DMS53 (cell line): ENCODE measurements around the gene MED16.
"Not testable (repeated sequence)": the region's sequence is repeated elsewhere in the genome, so short reads cannot be mapped to it uniquely, and the experiment has no call there.

Experiments used
- DNase-seq: peaks from one replicate; lab custom pipeline; 2025; lab: John Stamatoyannopoulos, UW

MED16 gene

DNA sequence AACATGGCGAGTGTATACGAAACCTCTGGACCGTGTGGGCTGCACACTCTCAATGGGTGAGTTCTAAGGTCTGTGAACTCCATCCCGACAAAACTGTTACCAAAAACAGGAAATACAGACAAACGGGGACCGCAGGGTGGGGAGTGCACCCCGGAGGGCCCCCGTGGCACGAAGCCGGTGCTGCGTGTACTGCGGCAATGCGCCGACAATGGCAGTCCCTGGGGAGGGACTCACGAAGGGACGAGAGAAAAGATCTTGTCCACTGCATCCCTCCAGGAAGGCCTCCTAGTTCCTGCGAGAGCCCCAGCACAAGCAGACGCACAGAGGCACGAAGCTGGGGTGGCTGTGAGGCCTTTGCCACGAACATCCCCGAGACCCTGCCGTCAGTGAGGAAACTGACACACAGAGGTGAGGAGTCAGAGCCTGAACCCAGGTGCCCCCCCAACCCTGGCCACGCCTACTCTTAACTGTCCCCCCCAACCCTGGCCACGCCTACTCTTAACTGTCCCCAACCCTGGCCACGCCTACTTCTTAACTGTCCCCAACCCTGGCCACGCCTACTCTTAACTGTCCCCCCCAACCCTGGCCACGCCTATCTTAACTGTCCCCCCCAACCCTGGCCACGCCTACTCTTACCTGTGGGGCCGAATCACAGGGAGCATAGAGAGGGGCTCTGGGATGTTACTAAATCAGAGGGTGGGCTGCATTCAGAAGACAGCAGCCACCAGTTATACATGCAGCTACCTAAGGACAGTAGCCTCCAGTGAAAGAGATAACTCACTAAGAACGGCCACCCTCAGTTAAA is 4.2 kb downstream of the MED16 start:
- no peak for DNase-seq

GRCh38 chr19:887599-887998 is 5.4 kb downstream of the MED16 start:
- DNase-seq, result no peak

DNA sequence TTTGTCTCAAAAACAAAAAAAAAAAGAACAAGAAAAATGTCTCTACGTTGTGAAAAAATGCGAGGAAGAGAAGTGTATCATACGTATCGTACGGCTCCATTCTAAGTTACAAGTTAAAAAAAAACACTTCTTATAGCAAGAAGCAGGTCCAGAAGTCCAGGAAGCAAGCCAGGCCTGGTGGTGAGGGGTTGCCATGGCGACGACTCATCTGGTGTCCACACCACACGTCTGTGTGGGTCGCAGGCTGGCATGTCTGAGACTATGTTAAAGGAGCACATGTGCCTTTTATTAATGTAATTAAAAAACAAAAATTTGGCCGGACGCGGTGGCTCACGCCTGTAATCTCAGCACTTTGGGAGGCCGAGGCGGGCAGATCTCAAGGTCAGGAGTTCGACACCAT is 5.9 kb downstream of the MED16 start:
- DNase-seq, result peak; percentile 49

GRCh38 chr19:885536-886224 is 7.3 kb downstream of the MED16 start:
- no peak for DNase-seq

GRCh38 chr19:884420-885211 is 8.4 kb downstream of the MED16 start:
- DNase-seq, result no peak

GRCh38 chr19:883661-884211 is 9.3 kb downstream of the MED16 start:
- peak; percentile 95 for DNase-seq

- DNase-seq, result no peak
These were observed 10.0 kb downstream of the MED16 start for GRCh38 chr19:882871-883497.

DNA sequence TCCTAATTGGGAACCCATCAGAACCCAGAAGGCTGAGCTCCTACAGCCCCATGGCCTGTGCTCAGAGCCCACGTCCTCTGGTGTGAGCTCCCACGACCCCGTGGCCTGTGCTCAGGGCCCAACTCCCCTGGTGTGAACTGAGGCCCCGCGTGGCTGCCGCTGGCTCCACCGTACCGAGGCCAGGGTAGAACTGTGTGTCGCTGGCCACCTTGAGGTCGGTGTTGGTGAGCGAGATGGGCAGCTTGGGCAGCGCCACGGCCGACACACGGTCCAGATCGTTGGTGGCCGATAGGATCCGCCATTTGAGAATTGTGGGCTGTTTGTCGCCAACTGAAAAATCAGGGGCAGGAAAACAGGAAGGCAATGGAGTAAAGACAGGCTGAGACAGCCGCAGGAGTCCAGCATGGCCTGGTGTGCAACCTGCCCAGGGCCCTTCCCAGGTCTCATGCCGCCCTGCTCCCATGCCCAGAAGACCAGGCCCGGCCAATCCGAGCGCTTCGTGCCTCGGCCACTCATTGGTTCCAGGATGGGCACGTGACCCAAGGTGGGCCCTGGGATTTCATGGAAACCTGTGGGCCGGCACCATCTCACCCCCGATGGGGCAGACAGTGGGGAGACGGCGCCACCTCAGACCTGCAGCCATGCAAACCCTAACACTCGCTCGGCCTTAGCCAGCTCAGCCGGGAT is 11.5 kb downstream of the MED16 start:
- DNase-seq, result no peak

DNA sequence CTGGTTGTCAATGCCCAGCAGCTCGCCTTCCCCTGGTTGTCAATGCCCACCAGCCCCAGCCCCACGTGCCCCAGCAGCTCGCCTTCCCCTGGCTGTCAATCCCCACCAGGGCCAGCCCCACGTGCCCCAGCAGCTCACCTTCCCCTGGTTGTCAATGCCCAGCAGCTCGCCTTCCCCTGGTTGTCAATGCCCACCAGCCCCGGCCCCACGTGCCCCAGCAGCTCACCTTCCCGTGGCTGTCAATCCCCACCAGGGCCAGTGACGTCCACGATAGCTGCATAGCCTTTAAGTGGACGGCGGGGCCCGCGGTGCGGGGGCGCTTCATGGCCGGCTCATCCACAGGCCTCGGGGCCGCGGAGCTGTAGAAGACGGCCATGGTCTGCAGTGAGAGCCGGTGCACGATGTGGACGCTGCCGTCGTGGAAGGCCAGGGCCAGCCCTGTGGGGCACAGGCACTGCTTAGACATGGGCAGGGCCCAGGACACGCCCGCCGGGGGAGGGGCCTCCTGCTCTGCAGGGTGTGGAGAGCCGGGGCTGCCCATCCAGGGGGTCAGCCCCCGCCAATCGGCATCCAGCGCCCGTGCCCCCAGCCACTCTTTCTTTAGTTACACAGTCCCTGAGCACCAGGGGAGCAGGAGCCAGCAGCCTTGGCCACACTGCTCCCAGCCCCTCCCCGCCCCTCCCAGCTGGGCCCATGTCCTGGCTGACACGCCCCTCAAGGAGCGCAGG is 13.1 kb downstream of the MED16 start:
- no peak for DNase-seq

- not testable (repeated sequence) for DNase-seq
These were observed 14.0 kb downstream of the MED16 start for GRCh38 chr19:878751-879561.

DNA sequence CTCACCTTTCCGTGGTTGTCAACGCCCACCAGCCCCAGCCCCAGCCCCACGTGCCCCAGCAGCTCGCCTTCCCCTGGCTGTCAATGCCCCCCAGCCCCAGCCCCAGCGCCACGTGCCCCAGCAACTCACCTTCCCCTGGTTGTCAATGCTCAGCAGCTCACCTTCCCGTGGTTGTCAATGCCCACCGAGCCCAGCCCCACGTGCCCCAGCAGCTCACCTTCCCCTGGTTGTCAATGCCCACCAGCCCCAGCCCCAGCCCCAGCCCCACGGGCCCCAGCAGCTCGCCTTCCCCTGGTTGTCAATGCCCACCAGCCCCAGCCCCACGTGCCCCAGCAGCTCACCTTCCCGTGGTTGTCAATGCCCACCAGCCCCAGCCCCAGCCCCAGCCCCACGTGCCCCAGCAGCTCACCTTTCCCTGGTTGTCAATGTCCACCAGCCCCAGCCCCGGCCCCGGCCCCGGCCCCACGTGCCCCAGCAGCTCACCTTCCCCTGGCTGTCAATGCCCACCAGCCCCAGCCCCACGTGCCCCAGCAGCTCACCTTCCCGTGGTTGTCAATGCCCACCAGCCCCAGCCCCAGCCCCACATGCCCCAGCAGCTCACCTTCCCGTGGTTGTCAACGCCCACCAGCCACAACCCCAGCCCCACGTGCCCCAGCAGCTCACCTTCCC is 14.9 kb downstream of the MED16 start:
- DNase-seq, result not testable (repeated sequence)

- peak; percentile 56 for DNase-seq
These were observed 16.1 kb downstream of the MED16 start for GRCh38 chr19:876780-877314.

DNA sequence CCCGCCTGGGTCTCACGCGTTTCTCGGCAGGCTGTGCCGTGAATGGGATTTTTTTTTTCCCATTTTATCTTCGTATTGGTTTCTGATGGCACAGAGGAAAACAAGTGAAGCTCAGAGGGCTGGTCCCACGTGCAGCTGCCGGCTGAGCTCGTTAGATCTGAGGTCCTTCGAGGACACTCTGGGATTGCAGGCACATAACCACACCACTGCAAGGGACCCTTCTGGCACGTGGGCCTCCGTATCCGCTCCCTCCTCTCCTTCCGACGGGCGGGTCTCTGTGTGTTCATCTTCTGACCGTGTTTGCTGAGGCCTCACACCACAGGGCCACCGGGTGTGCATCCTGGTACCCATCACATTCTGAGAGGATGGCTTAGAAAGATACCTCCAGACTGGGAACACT is 16.9 kb downstream of the MED16 start:
- DNase-seq, result no peak

GRCh38 chr19:875265-875879 is 17.6 kb downstream of the MED16 start:
- no peak for DNase-seq

DNA sequence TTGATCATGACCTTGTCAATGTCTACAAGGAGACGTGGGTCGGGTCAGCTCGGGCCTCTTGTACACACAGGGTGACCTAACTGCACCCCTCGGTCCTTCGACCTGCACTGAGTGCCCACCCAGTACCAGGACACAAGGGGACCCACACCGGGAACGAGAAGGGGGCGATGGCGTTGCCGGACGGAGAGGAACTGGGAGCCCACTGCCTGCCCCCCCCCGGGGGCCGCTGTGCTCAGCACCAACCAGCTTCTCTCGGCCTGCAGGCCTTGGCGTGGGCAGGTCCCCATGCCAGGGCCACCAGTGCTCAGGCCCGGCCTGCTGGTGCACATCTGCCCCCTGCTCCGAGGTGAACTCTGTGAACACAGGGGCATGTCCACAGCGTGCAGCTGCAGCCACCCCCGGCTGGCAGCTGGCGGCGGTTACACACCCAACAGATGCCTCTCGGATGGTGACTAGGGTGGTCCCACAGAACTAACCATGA is 19.4 kb downstream of the MED16 start:
- DNase-seq, result no peak

- no peak for DNase-seq
These were observed 19.9 kb downstream of the MED16 start for GRCh38 chr19:873084-873483.

DNA sequence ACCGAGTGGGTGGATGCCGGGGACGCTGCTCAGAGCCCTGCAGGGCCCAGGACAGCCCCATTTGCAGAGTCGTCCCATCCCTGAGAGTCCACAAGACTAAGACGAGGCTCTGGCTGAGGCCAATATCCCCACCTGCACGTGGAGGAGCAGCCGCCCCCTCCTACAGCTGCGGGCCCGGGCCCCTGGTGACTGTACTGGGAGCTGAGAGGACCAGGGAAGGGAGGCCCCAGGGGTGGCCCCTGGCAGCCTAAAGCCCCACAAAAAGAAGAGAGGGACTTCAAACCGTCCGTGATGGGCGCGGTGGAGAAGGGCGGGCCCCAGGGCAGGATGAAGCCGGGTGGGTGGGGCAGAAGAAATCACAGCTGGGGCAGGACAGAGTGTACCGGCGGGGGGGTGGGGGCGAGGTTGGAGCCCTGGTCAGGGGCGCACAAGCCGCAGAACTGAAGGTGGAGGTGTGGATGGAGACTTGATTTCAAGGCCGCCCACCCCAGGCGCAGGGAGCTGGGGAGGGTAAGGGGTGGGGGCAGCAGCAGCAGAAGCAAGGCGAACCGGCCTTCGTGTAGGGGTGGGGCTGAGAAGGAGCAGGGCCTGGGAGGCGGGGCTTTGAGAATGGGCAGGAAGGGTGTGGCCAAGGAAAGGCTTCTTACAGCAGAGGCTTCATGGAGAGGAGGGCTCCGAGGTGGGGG is 20.6 kb downstream of the MED16 start:
- DNase-seq, result peak; percentile 27
